Measurements from ENCODE around the gene EXOC4. TPM values are rescaled to one million over a fixed set of nuclear protein-coding genes. Genes with fewer than 3 reads are reported as not detected.

Gene EXOC4
- total and polyA plus RNA-seq, 2 of the 13 experiments (the other 11 are each of a cell fraction or from before 2014, with no cell fraction given): 22.5 to 39.0 TPM

- CTCF ChIA-PET (ENCODE audit: low intra/inter-chr PET ratio, low total read pairs): no interaction called here
- FAIRE-seq: no peak
Measured at GRCh38 chr7:133859231-133859630, 606.4 kb downstream of the EXOC4 start.

GRCh38 chr7:133859871-133860450 lies 607.1 kb downstream of the EXOC4 start:
- intact Hi-C loops (cut with micrococcal nuclease; ENCODE audit: unreplicated experiment): loop anchor here (10.0 kb wide), 2 partner anchors 125 to 565 kb away; no protein-coding TSS in a partner anchor
- FAIRE-seq (no peak), ATAC-seq (no peak), DNase-seq (ENCODE audit: low spot score) (no peak)
- no peaks in the 10 kb centered on the region for H3K79me2 ChIP-seq (ENCODE audit: insufficient read depth, low read length)
- H3K27ac ChIP-seq (ENCODE audit: extremely low read length, insufficient read depth, low read length): no peak overlapping the region
- in situ Hi-C loops (cut with HindIII; ENCODE audit: extremely low pct_ligation_motif_present, low pct_unique_long_range_greater_than_20kb): no loop called here
- H3K4me2 ChIP-seq (ENCODE audit: low read depth, low read length): no peak overlapping the region
- H3K27me3 ChIP-seq (ENCODE audit: control insufficient read depth in 1 of 2, insufficient read depth in 2 of 2, low read length in 2 of 2): no peaks in the 10 kb centered on the region
- no peak overlapping the region for H3K4me3 ChIP-seq (replicated peaks in 1 of 3; ENCODE audit: insufficient read depth in 1 of 3, low read depth in 2 of 3, low read length in 3 of 3)
- H3K4me1 ChIP-seq (ENCODE audit: insufficient read depth, low read length): peaks cover 14% of the 10 kb centered on the region
- H3K9me3 ChIP-seq (ENCODE audit: low read length): no peaks in the 10 kb centered on the region
- no peak overlapping the region for H3K9ac ChIP-seq (ENCODE audit: insufficient read depth, low read depth, low read length)
- no peaks in the 10 kb centered on the region for H4K20me1 ChIP-seq (ENCODE audit: insufficient read depth, low read length)
- H2AFZ ChIP-seq (ENCODE audit: low read length): no peak overlapping the region
- no TSS peak for BruUV-seq (replicated peaks)
- CTCF ChIA-PET (ENCODE audit: low intra/inter-chr PET ratio, low total read pairs): no interaction called here
- H3K36me3 ChIP-seq (replicated peaks in 1 of 2; ENCODE audit: control insufficient read depth in 1 of 2, insufficient read depth in 2 of 2, low read length in 2 of 2): no peaks in the 10 kb centered on the region
- POLR2A ChIA-PET: no interaction called here
- 93% methylated on average over 6 of the region's 6 CpGs for WGBS (ENCODE audit: low lambda C conversion rate)
- TF ChIP-seq ZNF710 (CRISPR knock-in tag; IDR thresholded peaks at IDR 0.05; ENCODE audit: borderline replicate concordance) (no peak), ZNF776 (CRISPR knock-in tag; IDR thresholded peaks at IDR 0.05) (no peak), EED (CRISPR knock-in tag; IDR thresholded peaks at IDR 0.05) (no peak), TERF1 (CRISPR knock-in tag; IDR thresholded peaks at IDR 0.05) (no peak), CHCHD3 (CRISPR knock-in tag; IDR thresholded peaks at IDR 0.05) (no peak), THAP11 (CRISPR knock-in tag; IDR thresholded peaks at IDR 0.05) (no peak), FOXC1 (CRISPR knock-in tag; IDR thresholded peaks at IDR 0.05; ENCODE audit: borderline replicate concordance) (no peak)

More at GRCh38 chr7:133859231-133859630, 606.4 kb downstream of the EXOC4 start:
- TF ChIP-seq FOXK2 (IDR thresholded peaks at IDR 0.05) (no peak), CENPT (CRISPR knock-in tag; IDR thresholded peaks at IDR 0.05; ENCODE audit: low read depth) (no peak), SAP130 (CRISPR knock-in tag; IDR thresholded peaks at IDR 0.05; ENCODE audit: low read depth) (no peak), MAZ (IDR thresholded peaks at IDR 0.05; ENCODE audit: borderline replicate concordance, low read depth, low read length) (no peak), MAZ (CRISPR knock-in tag; IDR thresholded peaks at IDR 0.05; ENCODE audit: low read depth) (no peak), TERF1 (CRISPR knock-in tag; IDR thresholded peaks at IDR 0.05) (no peak), ZNF160 (CRISPR knock-in tag; IDR thresholded peaks at IDR 0.05) (no peak)
- no peak overlapping the region for H3K9ac ChIP-seq (ENCODE audit: insufficient read depth, low read depth, low read length)
- no peak overlapping the region for H2AFZ ChIP-seq (ENCODE audit: low read length)
- ATAC-seq: no peak
- H4K20me1 ChIP-seq (ENCODE audit: insufficient read depth, low read length): no peaks in the 10 kb centered on the region
- in situ Hi-C loops (cut with HindIII; ENCODE audit: extremely low pct_ligation_motif_present, low pct_unique_long_range_greater_than_20kb): no loop called here
- POLR2A ChIA-PET: no interaction called here
- H3K27me3 ChIP-seq (ENCODE audit: control insufficient read depth in 1 of 2, insufficient read depth in 2 of 2, low read length in 2 of 2): no peaks in the 10 kb centered on the region
- no TSS peak for BruUV-seq (replicated peaks)
- intact Hi-C loops (cut with micrococcal nuclease; ENCODE audit: unreplicated experiment): loop anchor here (10.0 kb wide), 1 partner anchor 566 kb away; no protein-coding TSS in a partner anchor
- no peaks in the 10 kb centered on the region for H3K79me2 ChIP-seq (ENCODE audit: insufficient read depth, low read length)
- no peak overlapping the region for H3K27ac ChIP-seq (ENCODE audit: extremely low read length, insufficient read depth, low read length)
- DNase-seq (ENCODE audit: low spot score): no peak
- H3K4me1 ChIP-seq (ENCODE audit: insufficient read depth, low read length): peaks cover 14% of the 10 kb centered on the region
- no peak overlapping the region for H3K4me2 ChIP-seq (ENCODE audit: low read depth, low read length)
- 95% methylated on average over 5 of the region's 5 CpGs for WGBS (ENCODE audit: low lambda C conversion rate)
- no peaks in the 10 kb centered on the region for H3K9me3 ChIP-seq (ENCODE audit: low read length)
- no peak overlapping the region for H3K4me3 ChIP-seq (replicated peaks in 1 of 3; ENCODE audit: insufficient read depth in 1 of 3, low read depth in 2 of 3, low read length in 3 of 3)
- no peaks in the 10 kb centered on the region for H3K36me3 ChIP-seq (replicated peaks in 1 of 2; ENCODE audit: control insufficient read depth in 1 of 2, insufficient read depth in 2 of 2, low read length in 2 of 2)

Measured in HepG2 (cell line).